ENCODE results near the gene ZNF284.
"Not testable (repeated sequence)": the region's sequence is repeated elsewhere in the genome, so short reads cannot be mapped to it uniquely, and the experiment has no call there.

ZNF284 gene

DNA sequence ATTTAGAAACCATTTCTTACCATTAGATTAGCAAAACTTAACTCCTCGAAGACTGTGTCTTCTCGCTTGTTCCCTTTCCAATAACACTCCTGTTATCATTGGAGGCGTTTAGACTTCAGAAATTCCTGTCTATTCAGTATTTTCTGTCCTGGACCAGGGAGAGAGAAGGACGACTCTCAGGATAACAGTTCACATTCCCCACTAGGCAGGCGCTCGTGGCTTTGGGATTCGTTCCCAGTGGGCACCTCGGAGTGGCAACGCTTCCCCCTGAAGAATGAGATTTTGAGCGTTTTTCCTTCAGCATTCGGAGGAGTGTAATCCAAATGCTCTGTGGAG lies 40.8 kb downstream of the ZNF284 start:
- DNase-seq: no peak

DNA sequence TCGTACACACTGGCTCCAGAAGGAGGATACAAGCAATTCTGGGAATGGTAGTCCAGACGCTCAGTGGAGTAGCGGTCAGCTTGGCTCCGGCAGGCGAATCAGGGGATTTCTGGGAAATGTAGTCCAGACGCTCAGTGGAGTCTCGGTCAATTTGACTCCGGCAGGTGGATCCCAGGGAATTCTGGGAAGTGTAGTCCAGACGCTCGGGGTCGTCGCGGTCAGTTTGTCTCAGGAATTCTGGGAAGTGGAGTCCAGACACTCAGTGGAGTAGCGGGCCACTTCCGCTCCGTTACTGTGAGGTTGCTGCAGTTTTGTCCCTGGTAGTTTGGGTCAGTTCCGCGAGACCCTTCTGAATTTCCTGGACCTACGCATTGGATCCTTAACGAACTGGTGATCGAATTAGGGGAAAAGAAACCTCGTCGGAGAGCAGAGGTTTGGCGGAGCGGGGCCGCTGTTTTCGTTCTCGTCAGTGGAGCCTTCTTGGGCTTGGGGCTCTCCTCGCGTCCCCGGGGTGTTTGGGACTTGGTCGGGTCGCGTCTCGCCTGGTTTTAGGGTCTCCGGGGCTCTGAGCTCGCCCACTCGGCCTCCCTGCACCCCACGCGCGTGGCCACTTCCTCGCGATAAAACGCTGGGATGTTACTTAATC lies 41.3 kb downstream of the ZNF284 start, which contains the start of gene ZNF225:
Gene ZNF225 (plus strand): TSS at position 262 of the 646 bp plus-strand sequence. CDS start 2,429 bp downstream, outside the sequence.
- peak; percentile 97 to 100 for DNase-seq

GRCh38 chr19:44113784-44114390 lies 41.9 kb downstream of the ZNF284 start:
- no peak for DNase-seq

DNA sequence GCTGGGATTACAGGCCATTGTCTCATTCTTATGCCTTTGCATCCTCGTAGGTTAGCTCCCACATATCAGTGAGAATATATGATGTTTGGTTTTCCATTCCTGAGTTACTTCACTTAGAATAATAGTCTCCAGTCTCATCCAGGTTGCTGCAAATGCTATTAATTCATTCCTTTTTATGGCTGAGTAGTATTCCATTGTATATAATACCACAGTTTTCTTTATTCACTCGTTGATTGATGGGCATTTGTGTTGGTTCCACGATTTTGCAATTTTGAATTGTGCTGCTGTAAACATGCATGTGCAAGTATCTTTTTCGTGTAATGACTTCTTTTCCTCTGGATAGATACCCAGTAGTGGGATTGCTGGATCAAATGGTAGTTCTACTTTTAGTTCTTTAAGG lies 49.2 kb downstream of the ZNF284 start:
- not testable (repeated sequence) for DNase-seq

GRCh38 chr19:44131955-44132354 lies 60.0 kb downstream of the ZNF284 start:
- no peak for DNase-seq
